ENCODE measurements around the gene LCE6A. TPM values are rescaled to one million over a fixed set of nuclear protein-coding genes. Genes with fewer than 3 reads are reported as not detected.

The LCE6A gene
- total RNA-seq, 1 experiment from 2014 or later: not detected

Other genes with a start within 250 kb of the LCE6A start
- not detected in 2 replicates for gene LCE3C, start 242.6 kb upstream of the LCE6A start, total RNA-seq (2014; rRNA removed; shearing (Covaris generic); ENCODE audit: low replicate concordance)
- gene LCE3B, start 229.0 kb upstream of the LCE6A start, total RNA-seq (2014; rRNA removed; shearing (Covaris generic); ENCODE audit: low replicate concordance): not detected in 2 replicates
- not detected in 2 replicates for gene LCE3A, start 219.8 kb upstream of the LCE6A start, total RNA-seq (2014; rRNA removed; shearing (Covaris generic); ENCODE audit: low replicate concordance)
- gene LCE2D, start 179.5 kb upstream of the LCE6A start, total RNA-seq (2014; rRNA removed; shearing (Covaris generic); ENCODE audit: low replicate concordance): not detected in 2 replicates
- not detected in 2 replicates for gene LCE2C, start 167.6 kb upstream of the LCE6A start, total RNA-seq (2014; rRNA removed; shearing (Covaris generic); ENCODE audit: low replicate concordance)
- not detected in 2 replicates for gene LCE2B, start 156.7 kb upstream of the LCE6A start, total RNA-seq (2014; rRNA removed; shearing (Covaris generic); ENCODE audit: low replicate concordance)
- gene LCE2A, start 144.5 kb upstream of the LCE6A start, total RNA-seq (2014; rRNA removed; shearing (Covaris generic); ENCODE audit: low replicate concordance): not detected in 2 replicates
- gene LCE4A, start 134.7 kb upstream of the LCE6A start, total RNA-seq (2014; rRNA removed; shearing (Covaris generic); ENCODE audit: low replicate concordance): not detected in 2 replicates
- not detected in 2 replicates for gene KPRP, start 84.8 kb upstream of the LCE6A start, total RNA-seq (2014; rRNA removed; shearing (Covaris generic); ENCODE audit: low replicate concordance)
- not detected in 2 replicates for gene LCE1F, start 67.7 kb upstream of the LCE6A start, total RNA-seq (2014; rRNA removed; shearing (Covaris generic); ENCODE audit: low replicate concordance)
- not detected in 2 replicates for gene LCE1E, start 56.6 kb upstream of the LCE6A start, total RNA-seq (2014; rRNA removed; shearing (Covaris generic); ENCODE audit: low replicate concordance)
- not detected in 2 replicates for gene LCE1D, start 46.1 kb upstream of the LCE6A start, total RNA-seq (2014; rRNA removed; shearing (Covaris generic); ENCODE audit: low replicate concordance)
- not detected in 2 replicates for gene LCE1C, start 36.2 kb upstream of the LCE6A start, total RNA-seq (2014; rRNA removed; shearing (Covaris generic); ENCODE audit: low replicate concordance)
- not detected in 2 replicates for gene LCE1B, start 30.9 kb upstream of the LCE6A start, total RNA-seq (2014; rRNA removed; shearing (Covaris generic); ENCODE audit: low replicate concordance)
- not detected in 2 replicates for gene LCE1A, start 15.4 kb upstream of the LCE6A start, total RNA-seq (2014; rRNA removed; shearing (Covaris generic); ENCODE audit: low replicate concordance)
- not detected in 2 replicates for gene LCE7A, start 17.1 kb downstream of the LCE6A start, total RNA-seq (2014; rRNA removed; shearing (Covaris generic); ENCODE audit: low replicate concordance)
- not detected in 2 replicates for gene SMCP, start 35.5 kb downstream of the LCE6A start, total RNA-seq (2014; rRNA removed; shearing (Covaris generic); ENCODE audit: low replicate concordance)
- gene IVL, start 65.7 kb downstream of the LCE6A start, total RNA-seq (2014; rRNA removed; shearing (Covaris generic); ENCODE audit: low replicate concordance): not detected in 2 replicates
- not detected in 2 replicates for gene SPRR5, start 104.3 kb downstream of the LCE6A start, total RNA-seq (2014; rRNA removed; shearing (Covaris generic); ENCODE audit: low replicate concordance)
- gene SPRR4, start 127.8 kb downstream of the LCE6A start, total RNA-seq (2014; rRNA removed; shearing (Covaris generic); ENCODE audit: low replicate concordance): not detected in 2 replicates
- gene SPRR1A, start 141.2 kb downstream of the LCE6A start, total RNA-seq (2014; rRNA removed; shearing (Covaris generic); ENCODE audit: low replicate concordance): not detected in 2 replicates
- not detected in 2 replicates for gene SPRR3, start 158.9 kb downstream of the LCE6A start, total RNA-seq (2014; rRNA removed; shearing (Covaris generic); ENCODE audit: low replicate concordance)
- gene SPRR1B, start 188.3 kb downstream of the LCE6A start, total RNA-seq (2014; rRNA removed; shearing (Covaris generic); ENCODE audit: low replicate concordance): not detected in 2 replicates
- gene SPRR2D, start 198.3 kb downstream of the LCE6A start, total RNA-seq (2014; rRNA removed; shearing (Covaris generic); ENCODE audit: low replicate concordance): not detected in 2 replicates
- not detected in 2 replicates for gene SPRR2A, start 214.7 kb downstream of the LCE6A start, total RNA-seq (2014; rRNA removed; shearing (Covaris generic); ENCODE audit: low replicate concordance)
- gene SPRR2B, start 228.8 kb downstream of the LCE6A start, total RNA-seq (2014; rRNA removed; shearing (Covaris generic); ENCODE audit: low replicate concordance): not detected in 2 replicates